Mucosa of descending colon (tissue), 3 donors: ENCODE data around the gene RNU4-1. TPM values are rescaled to one million over a fixed set of nuclear protein-coding genes. Genes with fewer than 3 reads are reported as not detected.

Source experiments
- ATAC-seq: fragments of 200-7000 bp; cut with Tn5 transposase; one replicate; pipeline ENCODE4 v1.9.1; 2020; ENCODE audit warnings: mild to moderate bottlenecking, moderate library complexity
- DNase-seq, 3 donors: peaks; one replicate each; pipeline ENCODE4 v3.0.0-alpha.2; 2020
- H3K36me3 ChIP-seq: fragments of 200-600 bp; one replicate; pipeline ENCODE4 v1.8.0; 2021; ENCODE audit warnings: low read depth, mild to moderate bottlenecking
- H3K4me1 ChIP-seq: fragments of 200-600 bp; one replicate; pipeline ENCODE4 v1.8.0; 2021; ENCODE audit warnings: low read depth, mild to moderate bottlenecking
- H3K4me3 ChIP-seq: fragments of 200-600 bp; one replicate; pipeline ENCODE4 v1.8.0; 2021; ENCODE audit warnings: mild to moderate bottlenecking
- H3K9me3 ChIP-seq: fragments of 200-600 bp; one replicate; pipeline ENCODE4 v1.8.0; 2021; ENCODE audit warnings: mild to moderate bottlenecking
- intact Hi-C, 2 donors: fragments of 100-400 bp; cut with DNase I in 1 of 2; cut with micrococcal nuclease in 1 of 2; formaldehyde crosslinking; loops; one replicate each; pipeline versions ENCODE4 v1.11.0 to v1.11.1; 2022; cut with DNase I, micrococcal nuclease
- total RNA-seq, 3 donors: library from RNA; stranded (reverse); fragmentation: NEBNext Ultra II Directional in 2 of 3; extraction: Animal tissue kit (Norgen Biotek cat#: 25700) in 2 of 3; gene quantifications; one replicate each; pipeline versions ENCODE4 v1.2.1 to v1.2.4, GENCODE V29; 2021 to 2023
- TF ChIP-seq, protein P1 (sequence below): fragments of 200-600 bp; IDR thresholded peaks from one replicate; pipeline ENCODE4 v1.8.0; 2022; ENCODE audit warnings: antibody characterized with exemption, mild to moderate bottlenecking
- donor health status: DM: no; HTN: no; CAD: no; lungs with moderate emphysema.
- donor health status: DM: no; HTN: no; CAD: no.
- donor health status: DM: no; HTN: yes; CAD: no.

RNU4-1 gene
- total RNA-seq, 3 donors from 2014 or later, result 2,217 to 4,015 (median 3,130) TPM

DNA sequence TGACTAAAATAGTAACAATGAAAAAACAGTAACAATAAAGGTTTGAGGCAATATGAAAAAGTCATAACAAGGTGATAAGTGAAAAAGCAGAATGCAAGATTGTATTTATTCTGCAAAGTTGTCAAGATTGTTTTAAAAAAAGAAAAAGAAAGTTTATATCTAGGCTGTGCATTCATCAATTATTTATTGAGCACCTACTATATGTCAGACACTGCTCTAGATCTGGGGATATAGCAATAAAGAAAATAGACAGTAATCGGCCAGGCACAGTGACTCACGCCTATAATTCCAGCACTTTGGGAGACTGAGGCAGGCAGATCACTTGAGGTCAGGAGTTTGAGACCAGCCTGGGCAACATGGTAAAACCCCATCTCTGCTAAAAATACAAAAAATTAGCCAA, 30.7 kb upstream of the RNU4-1 start:
- peaks cover 3% of the 10 kb centered on the region for H3K4me1 ChIP-seq
- no peak for ATAC-seq
- intact Hi-C loops, result no loop called here
- TF ChIP-seq, protein P1, sequence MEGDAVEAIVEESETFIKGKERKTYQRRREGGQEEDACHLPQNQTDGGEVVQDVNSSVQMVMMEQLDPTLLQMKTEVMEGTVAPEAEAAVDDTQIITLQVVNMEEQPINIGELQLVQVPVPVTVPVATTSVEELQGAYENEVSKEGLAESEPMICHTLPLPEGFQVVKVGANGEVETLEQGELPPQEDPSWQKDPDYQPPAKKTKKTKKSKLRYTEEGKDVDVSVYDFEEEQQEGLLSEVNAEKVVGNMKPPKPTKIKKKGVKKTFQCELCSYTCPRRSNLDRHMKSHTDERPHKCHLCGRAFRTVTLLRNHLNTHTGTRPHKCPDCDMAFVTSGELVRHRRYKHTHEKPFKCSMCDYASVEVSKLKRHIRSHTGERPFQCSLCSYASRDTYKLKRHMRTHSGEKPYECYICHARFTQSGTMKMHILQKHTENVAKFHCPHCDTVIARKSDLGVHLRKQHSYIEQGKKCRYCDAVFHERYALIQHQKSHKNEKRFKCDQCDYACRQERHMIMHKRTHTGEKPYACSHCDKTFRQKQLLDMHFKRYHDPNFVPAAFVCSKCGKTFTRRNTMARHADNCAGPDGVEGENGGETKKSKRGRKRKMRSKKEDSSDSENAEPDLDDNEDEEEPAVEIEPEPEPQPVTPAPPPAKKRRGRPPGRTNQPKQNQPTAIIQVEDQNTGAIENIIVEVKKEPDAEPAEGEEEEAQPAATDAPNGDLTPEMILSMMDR, result no peak
- DNase-seq, result no peak
- no peaks in the 10 kb centered on the region for H3K36me3 ChIP-seq
- H3K4me3 ChIP-seq, result no peak overlapping the region
- H3K9me3 ChIP-seq, result no peaks in the 10 kb centered on the region

DNA sequence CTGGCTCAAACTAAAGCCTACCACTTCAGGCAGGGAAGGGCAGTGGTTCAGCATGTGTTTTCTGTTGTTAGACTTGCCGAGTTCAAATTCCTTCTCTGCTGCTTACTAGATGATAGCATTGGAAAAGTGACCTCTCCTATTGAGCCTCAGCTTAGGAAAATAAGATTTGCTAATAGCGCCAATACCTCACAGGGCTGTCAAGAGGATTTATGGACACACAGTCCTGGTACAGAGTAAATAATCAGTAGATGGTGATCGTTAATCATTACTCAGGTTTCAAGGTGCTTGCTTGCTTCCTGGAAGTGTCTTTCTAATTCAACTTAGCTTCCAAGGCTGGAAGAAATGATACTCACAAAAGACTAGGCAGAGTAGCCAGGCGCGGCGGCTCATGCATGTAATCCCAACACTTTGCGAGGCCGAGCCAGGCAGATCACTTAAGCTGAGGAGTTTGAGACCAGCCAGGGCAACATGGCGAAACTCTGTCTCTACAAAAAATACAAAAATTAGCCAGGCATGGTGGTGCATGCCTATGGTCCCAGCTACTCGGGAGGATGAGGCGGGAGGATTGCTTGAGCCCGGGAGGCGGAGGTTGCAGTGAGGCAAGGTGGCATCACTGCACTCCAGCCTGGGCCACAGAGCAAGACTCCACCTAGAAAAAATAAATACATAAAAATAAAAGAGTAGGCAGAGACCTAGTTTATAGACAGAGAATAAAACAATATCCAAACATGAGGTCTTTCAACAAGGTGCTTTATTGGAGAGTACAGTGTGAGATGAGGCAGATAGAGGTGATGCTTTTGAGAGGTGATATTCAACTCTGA, 28.6 kb upstream of the RNU4-1 start:
- TF ChIP-seq, protein P1, result no peak
- Histone ChIP-seq H3K4me3 (no peak overlapping the region), H3K9me3 (no peaks in the 10 kb centered on the region), H3K36me3 (peaks cover 4% of the 10 kb centered on the region), H3K4me1 (peaks cover 9% of the 10 kb centered on the region)
- ATAC-seq (peak; percentile 59), DNase-seq (peak in 2 of 3 donors; percentile 43 to 55)
- intact Hi-C loops, result no loop called here

DNA sequence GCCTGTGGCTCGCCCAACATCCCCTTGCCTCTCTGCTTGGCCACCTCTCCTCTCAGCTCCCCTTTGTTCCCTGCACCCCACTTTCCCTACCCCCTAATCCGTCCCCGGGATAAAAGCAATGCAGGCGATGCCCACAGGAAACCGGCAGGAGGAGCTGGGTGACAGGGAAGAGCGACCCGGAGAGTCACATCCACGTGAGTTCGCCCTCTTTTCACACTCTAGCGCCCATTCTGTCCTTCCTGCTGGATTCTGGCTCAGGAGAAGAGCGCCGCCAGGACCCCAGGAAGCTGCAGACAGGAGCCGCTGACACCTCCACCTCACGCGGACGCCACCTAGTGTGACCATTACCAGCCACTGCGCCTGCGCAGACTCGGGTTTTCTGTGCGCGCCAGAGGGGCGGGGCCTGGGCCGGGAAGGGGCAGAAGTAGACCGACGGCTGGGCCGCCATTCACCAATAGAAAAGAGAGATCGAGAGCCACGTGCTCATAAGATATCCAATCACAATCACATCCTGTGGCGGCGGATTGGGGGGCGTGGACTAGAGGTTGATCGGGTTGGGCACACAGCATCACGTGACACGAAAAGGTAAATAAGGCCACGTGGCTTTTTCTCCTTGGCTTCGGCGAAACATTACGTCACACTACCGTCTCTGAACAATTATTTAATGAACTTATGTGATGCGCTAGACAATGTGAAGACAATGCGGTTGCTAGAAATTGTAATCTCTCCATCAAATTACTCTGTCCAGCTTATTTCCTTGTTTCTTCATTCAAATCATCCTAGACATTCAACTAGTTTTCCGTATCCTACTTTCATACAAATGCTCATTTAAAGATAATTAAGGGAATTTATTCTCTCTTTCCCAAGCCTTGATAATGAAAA, 24.4 kb upstream of the RNU4-1 start:
- TF ChIP-seq, protein P1, result peak; percentile 38

DNA sequence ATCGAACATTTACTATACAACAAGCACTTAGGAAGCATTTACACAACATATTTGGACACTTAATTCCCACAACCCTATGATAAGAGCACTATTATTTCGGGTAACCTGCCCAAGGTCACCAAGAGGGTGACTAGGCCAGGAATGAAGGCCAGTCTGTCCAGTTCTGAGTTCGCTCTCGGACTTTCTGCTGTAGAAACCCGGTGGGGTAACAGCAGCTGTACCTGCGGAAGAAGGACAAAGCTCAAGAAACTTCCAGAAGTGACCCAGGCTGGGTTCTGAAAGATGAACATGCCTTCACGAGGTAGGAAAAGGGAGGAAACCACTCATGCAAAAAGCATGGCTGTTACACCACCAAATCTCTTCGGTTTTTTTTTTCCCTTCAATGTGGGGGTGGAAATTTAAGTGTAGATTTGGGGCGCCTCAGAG, 23.8 kb upstream of the RNU4-1 start:
- H3K9me3 ChIP-seq, result no peaks in the 10 kb centered on the region
- peak overlapping the region; percentile 28 for H3K4me3 ChIP-seq
- intact Hi-C loops, result no loop called here
- peak; percentile 1 for ATAC-seq
- DNase-seq, result no peak
- H3K4me1 ChIP-seq, result peaks cover 8% of the 10 kb centered on the region
- H3K36me3 ChIP-seq, result peaks cover 4% of the 10 kb centered on the region
- TF ChIP-seq, protein P1, result no peak

More for the DNA sequence above, 24.4 kb upstream of the RNU4-1 start:
- Histone ChIP-seq H3K4me1 (peaks cover 11% of the 10 kb centered on the region), H3K4me3 (peak overlapping the region; percentile 28), H3K9me3 (no peaks in the 10 kb centered on the region), H3K36me3 (peaks cover 4% of the 10 kb centered on the region)
- peak; percentile 99 to 100 (median 100) for DNase-seq
- intact Hi-C loops, result no loop called here
- ATAC-seq, result peak; percentile 97

DNA sequence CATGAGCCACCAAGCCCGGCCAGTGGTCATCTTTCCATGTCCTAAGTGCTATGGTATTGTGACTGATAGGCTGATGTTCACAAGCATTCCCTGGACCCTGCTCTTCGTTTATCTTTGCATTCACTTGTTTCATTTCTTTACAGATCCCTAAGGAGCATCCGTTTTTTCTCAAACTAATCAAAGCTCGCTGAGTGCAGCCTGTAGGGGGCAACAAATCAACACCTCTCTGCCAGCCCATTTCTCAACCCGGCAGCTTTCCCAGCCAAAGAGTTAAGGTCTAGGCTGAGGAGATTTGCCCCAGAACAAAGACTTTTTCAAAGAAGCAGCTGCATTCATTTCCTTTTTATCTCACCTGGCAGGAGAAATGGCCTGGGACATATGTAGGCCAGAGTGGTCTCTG, 21.2 kb upstream of the RNU4-1 start:
- intact Hi-C loops, result no loop called here
- no peak for DNase-seq
- H3K4me1 ChIP-seq, result peaks cover 8% of the 10 kb centered on the region
- ATAC-seq, result no peak
- no peak overlapping the region for H3K4me3 ChIP-seq
- peaks cover 4% of the 10 kb centered on the region for H3K36me3 ChIP-seq
- H3K9me3 ChIP-seq, result no peaks in the 10 kb centered on the region
- TF ChIP-seq, protein P1, result no peak
